ENCODE data around the gene MGLL. TPM values are rescaled to one million over a fixed set of nuclear protein-coding genes. Genes with fewer than 3 reads are reported as not detected.

Gene MGLL
- total RNA-seq, 2 experiments from 2014 or later = 0.10 to 0.25 TPM

GRCh38 chr3:127719369-127719768 is 102.9 kb downstream of the MGLL start:
- no peak overlapping the region for H3K4me3 Mint-ChIP-seq
- H3K27ac Mint-ChIP-seq = no peak overlapping the region
- ChIA-PET POLR2A (no interaction called here), CTCF (no interaction called here)
- H3K9me3 Mint-ChIP-seq = no peaks in the 10 kb centered on the region
- H3K27me3 Mint-ChIP-seq = no peaks in the 10 kb centered on the region
- DNase-seq = no peak
- no peaks in the 10 kb centered on the region for H3K36me3 Mint-ChIP-seq (ENCODE audit: low read depth)
- no peaks in the 10 kb centered on the region for H3K4me1 Mint-ChIP-seq

- no peak for DNase-seq
- ChIA-PET POLR2A (no interaction called here), CTCF (no interaction called here)
- Mint-ChIP-seq H3K4me3 (no peak overlapping the region), H3K27me3 (no peaks in the 10 kb centered on the region), H3K36me3 (ENCODE audit: low read depth) (no peaks in the 10 kb centered on the region), H3K9me3 (no peaks in the 10 kb centered on the region), H3K4me1 (no peaks in the 10 kb centered on the region), H3K27ac (no peak overlapping the region)
Observed at GRCh38 chr3:127718916-127719290, 103.4 kb downstream of the MGLL start.

- H3K4me3 Mint-ChIP-seq = no peak overlapping the region
- ChIA-PET CTCF (no interaction called here), POLR2A (no interaction called here)
- H3K36me3 Mint-ChIP-seq (ENCODE audit: low read depth) = no peaks in the 10 kb centered on the region
- H3K4me1 Mint-ChIP-seq = no peaks in the 10 kb centered on the region
- no peak for DNase-seq
- no peaks in the 10 kb centered on the region for H3K27me3 Mint-ChIP-seq
- no peaks in the 10 kb centered on the region for H3K9me3 Mint-ChIP-seq
- H3K27ac Mint-ChIP-seq = no peak overlapping the region
Observed at GRCh38 chr3:127718245-127718915, 103.9 kb downstream of the MGLL start.

- Mint-ChIP-seq H3K27me3 (no peaks in the 10 kb centered on the region), H3K36me3 (ENCODE audit: low read depth) (no peaks in the 10 kb centered on the region), H3K4me3 (no peak overlapping the region), H3K27ac (no peak overlapping the region), H3K9me3 (no peaks in the 10 kb centered on the region), H3K4me1 (no peaks in the 10 kb centered on the region)
- ChIA-PET CTCF (no interaction called here), POLR2A (no interaction called here)
- no peak for DNase-seq
Observed at GRCh38 chr3:127717357-127718244, 104.7 kb downstream of the MGLL start.

- no peak overlapping the region for H3K4me3 Mint-ChIP-seq
- no peak overlapping the region for H3K27ac Mint-ChIP-seq
- POLR2A ChIA-PET = interaction anchor here (0.6 kb wide), 1 partner anchor 1726 kb away, joined by 3 read pairs; no protein-coding TSS in a partner anchor
- H3K36me3 Mint-ChIP-seq (ENCODE audit: low read depth) = no peaks in the 10 kb centered on the region
- H3K4me1 Mint-ChIP-seq = no peaks in the 10 kb centered on the region
- CTCF ChIA-PET = no interaction called here
- no peaks in the 10 kb centered on the region for H3K27me3 Mint-ChIP-seq
- DNase-seq = no peak
- no peaks in the 10 kb centered on the region for H3K9me3 Mint-ChIP-seq
Observed at GRCh38 chr3:127716384-127716783, 105.9 kb downstream of the MGLL start.

- Mint-ChIP-seq H3K4me3 (no peak overlapping the region), H3K36me3 (ENCODE audit: low read depth) (no peaks in the 10 kb centered on the region), H3K9me3 (no peaks in the 10 kb centered on the region), H3K27ac (no peak overlapping the region), H3K4me1 (no peaks in the 10 kb centered on the region), H3K27me3 (no peaks in the 10 kb centered on the region)
- ChIA-PET POLR2A (no interaction called here), CTCF (no interaction called here)
- no peak for DNase-seq
Observed at GRCh38 chr3:127715532-127715931, 106.8 kb downstream of the MGLL start.

GRCh38 chr3:127714866-127715265 is 107.4 kb downstream of the MGLL start:
- POLR2A ChIA-PET = no interaction called here

GRCh38 chr3:127714125-127714571 is 108.2 kb downstream of the MGLL start:
- Mint-ChIP-seq H3K9me3 (no peaks in the 10 kb centered on the region), H3K27me3 (no peaks in the 10 kb centered on the region), H3K4me3 (no peak overlapping the region), H3K27ac (no peak overlapping the region), H3K36me3 (ENCODE audit: low read depth) (no peaks in the 10 kb centered on the region), H3K4me1 (no peaks in the 10 kb centered on the region)
- POLR2A ChIA-PET = no interaction called here
- CTCF ChIA-PET = interaction anchor here (1.6 kb wide), 1 partner anchor 16 kb away, joined by 3 read pairs; no protein-coding TSS in a partner anchor
- no peak for DNase-seq

More at GRCh38 chr3:127714866-127715265, 107.4 kb downstream of the MGLL start:
- Mint-ChIP-seq H3K9me3 (no peaks in the 10 kb centered on the region), H3K27me3 (no peaks in the 10 kb centered on the region), H3K4me3 (no peak overlapping the region), H3K4me1 (no peaks in the 10 kb centered on the region), H3K36me3 (ENCODE audit: low read depth) (no peaks in the 10 kb centered on the region), H3K27ac (no peak overlapping the region)
- CTCF ChIA-PET = interaction anchor here (1.6 kb wide), 1 partner anchor 17 kb away, joined by 3 read pairs; no protein-coding TSS in a partner anchor
- no peak for DNase-seq

GRCh38 chr3:127712881-127713771 is 109.2 kb downstream of the MGLL start:
- H3K4me1 Mint-ChIP-seq = no peaks in the 10 kb centered on the region
- no peaks in the 10 kb centered on the region for H3K36me3 Mint-ChIP-seq (ENCODE audit: low read depth)
- H3K27ac Mint-ChIP-seq = no peak overlapping the region
- ChIA-PET POLR2A (no interaction called here), CTCF (interaction anchor here (1.4 to 1.6 kb wide), 2 partner anchors 15 to 17 kb away, joined by 3 read pairs; no protein-coding TSS in a partner anchor)
- no peak overlapping the region for H3K4me3 Mint-ChIP-seq
- no peaks in the 10 kb centered on the region for H3K27me3 Mint-ChIP-seq
- H3K9me3 Mint-ChIP-seq = no peaks in the 10 kb centered on the region
- DNase-seq = no peak

GRCh38 chr3:127712461-127712860 is 109.9 kb downstream of the MGLL start:
- CTCF ChIA-PET = interaction anchor here (1.4 kb wide), 1 partner anchor 16 kb away, joined by 3 read pairs; no protein-coding TSS in a partner anchor
- Mint-ChIP-seq H3K4me3 (no peak overlapping the region), H3K4me1 (no peaks in the 10 kb centered on the region), H3K27ac (no peak overlapping the region), H3K9me3 (no peaks in the 10 kb centered on the region), H3K36me3 (ENCODE audit: low read depth) (no peaks in the 10 kb centered on the region), H3K27me3 (no peaks in the 10 kb centered on the region)
- DNase-seq = no peak
- POLR2A ChIA-PET = no interaction called here

- ChIA-PET POLR2A (no interaction called here), CTCF (interaction anchor here (1.4 kb wide), 1 partner anchor 16 kb away, joined by 3 read pairs; no protein-coding TSS in a partner anchor)
- Mint-ChIP-seq H3K4me1 (no peaks in the 10 kb centered on the region), H3K4me3 (no peak overlapping the region), H3K36me3 (ENCODE audit: low read depth) (no peaks in the 10 kb centered on the region), H3K27ac (no peak overlapping the region), H3K27me3 (no peaks in the 10 kb centered on the region), H3K9me3 (no peaks in the 10 kb centered on the region)
- DNase-seq = no peak
Observed at GRCh38 chr3:127711896-127712295, 110.4 kb downstream of the MGLL start.

- Mint-ChIP-seq H3K27me3 (no peaks in the 10 kb centered on the region), H3K9me3 (no peaks in the 10 kb centered on the region), H3K4me3 (no peak overlapping the region), H3K4me1 (no peaks in the 10 kb centered on the region), H3K27ac (no peak overlapping the region), H3K36me3 (ENCODE audit: low read depth) (no peaks in the 10 kb centered on the region)
- ChIA-PET CTCF (interaction anchor here (0.6 kb wide), 1 partner anchor 54 kb away, joined by 3 read pairs; no protein-coding TSS in a partner anchor), POLR2A (no interaction called here)
- no peak for DNase-seq
Observed at GRCh38 chr3:127711021-127711695, 111.2 kb downstream of the MGLL start.
